ENCODE data around the gene GCLC.
"Not testable (repeated sequence)": the region's sequence is repeated elsewhere in the genome, so short reads cannot be mapped to it uniquely, and the experiment has no call there.

GCLC gene

GRCh38 chr6:53544470-53545308 is at the start of gene GCLC:
Gene GCLC (minus strand): TSS chr6:53545101. CDS start chr6:53544645, 456 bp downstream.
- peak; percentile 90 for DNase-seq (ENCODE audit: low spot score)

GRCh38 chr6:53594596-53594995 is 49.7 kb upstream of the GCLC start:
- DNase-seq (ENCODE audit: low spot score) = no peak

- DNase-seq (ENCODE audit: low spot score) = no peak
Observed at GRCh38 chr6:53593001-53593488, 48.1 kb upstream of the GCLC start.

- DNase-seq (ENCODE audit: low spot score) = no peak
Observed at GRCh38 chr6:53591873-53592272, 47.0 kb upstream of the GCLC start.

- no peak for DNase-seq (ENCODE audit: low spot score)
Observed at GRCh38 chr6:53588816-53589509, 44.1 kb upstream of the GCLC start.

GRCh38 chr6:53587291-53587690 is 42.4 kb upstream of the GCLC start:
- no peak for DNase-seq (ENCODE audit: low spot score)

GRCh38 chr6:53585208-53585900 is 40.5 kb upstream of the GCLC start:
- DNase-seq (ENCODE audit: low spot score) = no peak

GRCh38 chr6:53584726-53585125 is 39.8 kb upstream of the GCLC start:
- DNase-seq (ENCODE audit: low spot score) = no peak

- no peak for DNase-seq (ENCODE audit: low spot score)
Observed at GRCh38 chr6:53583451-53583850, 38.5 kb upstream of the GCLC start.

GRCh38 chr6:53582963-53583362 is 38.1 kb upstream of the GCLC start:
- DNase-seq (ENCODE audit: low spot score) = peak; percentile 16

GRCh38 chr6:53581856-53582255 is 37.0 kb upstream of the GCLC start:
- DNase-seq (ENCODE audit: low spot score) = no peak

- peak; percentile 22 for DNase-seq (ENCODE audit: low spot score)
Observed at GRCh38 chr6:53581173-53581773, 36.4 kb upstream of the GCLC start.

GRCh38 chr6:53579338-53579737 is 34.4 kb upstream of the GCLC start:
- DNase-seq (ENCODE audit: low spot score) = no peak

GRCh38 chr6:53578371-53578770 is 33.5 kb upstream of the GCLC start:
- no peak for DNase-seq (ENCODE audit: low spot score)

- DNase-seq (ENCODE audit: low spot score) = no peak
Observed at GRCh38 chr6:53573299-53573698, 28.4 kb upstream of the GCLC start.

GRCh38 chr6:53572379-53572778 is 27.5 kb upstream of the GCLC start:
- not testable (repeated sequence) for DNase-seq (ENCODE audit: low spot score)

- no peak for DNase-seq (ENCODE audit: low spot score)
Observed at GRCh38 chr6:53568776-53569616, 24.1 kb upstream of the GCLC start.

GRCh38 chr6:53567701-53568100 is 22.8 kb upstream of the GCLC start:
- DNase-seq (ENCODE audit: low spot score) = no peak

GRCh38 chr6:53566755-53567154 is 21.9 kb upstream of the GCLC start:
- DNase-seq (ENCODE audit: low spot score) = no peak

GRCh38 chr6:53565886-53566285 is 21.0 kb upstream of the GCLC start:
- no peak for DNase-seq (ENCODE audit: low spot score)

GRCh38 chr6:53564401-53565065 is 19.6 kb upstream of the GCLC start:
- DNase-seq (ENCODE audit: low spot score) = no peak

All from hepatic stellate cell (primary cell).